SK-N-SH (cell line): Measurements from ENCODE around the gene NLGN1.

Experiments used
- FOXJ3 ChIP-seq: sonication (generic); formaldehyde crosslinking; IDR thresholded peaks from 2 replicates; pipeline ENCODE4 v1.5.1; 2020; ENCODE audit warnings: mild to moderate bottlenecking, missing genetic modification reagents
- MAX ChIP-seq: IDR thresholded peaks from 2 replicates; pipeline ENCODE4 v1.4.0; 2012; ENCODE audit warnings: low read depth
- POLR2AphosphoS5 ChIP-seq: IDR thresholded peaks from 2 replicates; pipeline ENCODE4 v1.6.1; 2012; ENCODE audit warnings: low read depth, low read length
- SMC3 ChIP-seq: IDR thresholded peaks from 2 replicates; pipeline ENCODE4 v1.6.1; 2012; ENCODE audit warnings: low read depth, low read length, improper control_type of control experiment
- TEAD4 ChIP-seq: IDR thresholded peaks from 2 replicates; pipeline ENCODE4 v1.4.0; 2012; ENCODE audit warnings: mild to moderate bottlenecking, borderline replicate concordance; ENCODE audit not compliant: insufficient read depth

- no peak for TF ChIP-seq SMC3
- no peak for TF ChIP-seq POLR2AphosphoS5
- TF ChIP-seq MAX, result no peak
- no peak for TF ChIP-seq FOXJ3 (CRISPR knock-in tag)
- TF ChIP-seq TEAD4, result no peak
Observed at GRCh38 chr3:174276826-174277225, 879.3 kb downstream of the NLGN1 start.
